Measurements from ENCODE around the gene HS2ST1. TPM values are rescaled to one million over a fixed set of nuclear protein-coding genes. Genes with fewer than 3 reads are reported as not detected.

Gene HS2ST1
- total RNA-seq, 2 experiments from 2014 or later: 13.9 to 17.0 TPM

- DNase-seq (no peak), ATAC-seq (no peak)
- Mint-ChIP-seq H3K9me3 (ENCODE audit: low read depth) (no peaks in the 10 kb centered on the region), H3K36me3 (no peaks in the 10 kb centered on the region), H3K27me3 (peaks cover 19% of the 10 kb centered on the region), H3K4me3 (no peak overlapping the region), H3K27ac (no peak overlapping the region), H3K4me1 (peaks cover 9% of the 10 kb centered on the region)
- CTCF ChIA-PET: no interaction called here
Observed at GRCh38 chr1:87156124-87156523, 241.7 kb downstream of the HS2ST1 start.

GRCh38 chr1:87159378-87159915 is 245.0 kb downstream of the HS2ST1 start:
- no peak overlapping the region for H3K4me3 Mint-ChIP-seq
- CTCF ChIA-PET: no interaction called here
- H3K4me1 Mint-ChIP-seq: no peaks in the 10 kb centered on the region

More at GRCh38 chr1:87159378-87159915, 245.0 kb downstream of the HS2ST1 start:
- ATAC-seq (no peak), DNase-seq (no peak)
- H3K27me3 Mint-ChIP-seq: peaks cover 7% of the 10 kb centered on the region
- no peak overlapping the region for H3K27ac Mint-ChIP-seq
- no peaks in the 10 kb centered on the region for H3K36me3 Mint-ChIP-seq
- H3K9me3 Mint-ChIP-seq (ENCODE audit: low read depth): no peaks in the 10 kb centered on the region

Other genes with a start within 250 kb of the HS2ST1 start
- 10 to 100 TPM; 62.1 to 68.6 TPM for gene SH3GLB1, start 210.1 kb upstream of the HS2ST1 start, total RNA-seq
- gene SELENOF, start 509 bp upstream of the HS2ST1 start, total RNA-seq: 100 to 1,000 TPM; 128 to 162 TPM